Liver (tissue), 9 donors: ENCODE results near the gene OGDHL. TPM values are rescaled to one million over a fixed set of nuclear protein-coding genes. Genes with fewer than 3 reads are reported as not detected.
"Not testable (repeated sequence)": the region's sequence is repeated elsewhere in the genome, so short reads cannot be mapped to it uniquely, and the experiment has no call there.

Source experiments
- DNase-seq: peaks from one replicate; pipeline ENCODE4 v3.0.0-alpha.2; 2017; ENCODE audit warnings: low spot score
- H3K27ac ChIP-seq, 2 donors: one replicate each; pipeline ENCODE4 v1.7.0; 2013; ENCODE audit warnings: inconsistent platforms in 2 of 2, low read length in 2 of 2, control low read depth in 1 of 2, low read depth in 1 of 2, mild to moderate bottlenecking in 1 of 2
- H3K27me3 ChIP-seq, 4 donors: one replicate each; pipeline versions ENCODE4 v1.6.1 to v1.7.0; 2013; ENCODE audit warnings: low read length in 3 of 4, inconsistent platforms in 1 of 4, mild to moderate bottlenecking in 1 of 4, moderate library complexity in 1 of 4; ENCODE audit not compliant: control insufficient read depth in 4 of 4, insufficient read depth in 4 of 4
- H3K36me3 ChIP-seq, 4 donors: one replicate each; pipeline versions ENCODE4 v1.6.1 to v1.7.0; 2013; ENCODE audit warnings: low read length in 3 of 4, mild to moderate bottlenecking in 3 of 4, low read depth in 1 of 4, moderate library complexity in 1 of 4; ENCODE audit not compliant: control insufficient read depth in 4 of 4, insufficient read depth in 3 of 4
- H3K4me1 ChIP-seq, 4 donors: one replicate each; pipeline versions ENCODE4 v1.6.1 to v1.7.0; 2013; ENCODE audit warnings: low read length in 3 of 4, mild to moderate bottlenecking in 3 of 4, moderate library complexity in 1 of 4; ENCODE audit not compliant: control insufficient read depth in 4 of 4, insufficient read depth in 4 of 4
- H3K4me3 ChIP-seq, 3 donors: one replicate each; pipeline versions ENCODE4 v1.6.1 to v1.7.0; 2013; ENCODE audit warnings: low read length in 3 of 3, control low read depth in 1 of 3, low read depth in 1 of 3, mild to moderate bottlenecking in 1 of 3
- H3K9ac ChIP-seq, 2 donors: one replicate each; pipeline ENCODE4 v1.7.0; 2013; ENCODE audit warnings: low read length in 2 of 2, mild to moderate bottlenecking in 2 of 2, moderate library complexity in 2 of 2, control low read depth in 1 of 2, low read depth in 1 of 2
- H3K9me3 ChIP-seq, 4 donors: one replicate each; pipeline versions ENCODE4 v1.6.1 to v1.7.0; 2013; ENCODE audit warnings: low read length in 3 of 4; ENCODE audit not compliant: control insufficient read depth in 4 of 4
- FOXA1 ChIP-seq: IDR thresholded peaks from 2 replicates; pipeline ENCODE4 v1.6.1; 2016; ENCODE audit warnings: antibody characterized with exemption
- FOXA2 ChIP-seq: IDR thresholded peaks from 2 replicates; pipeline ENCODE4 v1.6.1; 2016; ENCODE audit warnings: antibody characterized with exemption
- HNF4A ChIP-seq, 2 donors: conservative IDR thresholded peaks; 2 replicates each; pipeline ENCODE4 v1.6.1; 2016; ENCODE audit warnings: antibody characterized with exemption in 2 of 2, mild to moderate bottlenecking in 2 of 2
- NR2F2 ChIP-seq: IDR thresholded peaks from 2 replicates; pipeline ENCODE4 v1.6.1; 2016; ENCODE audit warnings: antibody characterized with exemption
- RAD21 ChIP-seq, 2 donors: IDR thresholded peaks; 2 replicates each; pipeline ENCODE4 v1.6.1; 2016; ENCODE audit warnings: antibody characterized with exemption in 2 of 2, mild to moderate bottlenecking in 2 of 2
- RXRA ChIP-seq, 2 donors: IDR thresholded peaks; 2 replicates each; pipeline ENCODE4 v1.6.1; 2017 to 2018; ENCODE audit warnings: antibody characterized with exemption in 2 of 2, mild to moderate bottlenecking in 1 of 2
- SP1 ChIP-seq: IDR thresholded peaks from 2 replicates; pipeline ENCODE4 v1.6.1; 2018; ENCODE audit warnings: antibody characterized with exemption, mild to moderate bottlenecking
- TAF1 ChIP-seq: conservative IDR thresholded peaks from 2 replicates; pipeline ENCODE4 v1.6.1; 2016; ENCODE audit warnings: antibody characterized with exemption, mild to moderate bottlenecking
- WGBS: extraction: QIAGEN DNeasy Blood & Tissue Kit; methylation state at CpG from one replicate; pipeline ENCODE4 v1.1.7; 2013; 5-methylcytosine and 5-hydroxymethylcytosine counted together
- polyA plus RNA-seq, 2 donors: library from polyadenylated mRNA; stranded (reverse) in 1 of 2; unstranded in 1 of 2; fragments of 200-250 nt in 1 of 2; fragments of >200 nt in 1 of 2; fragmentation: Nextera tagmentation in 1 of 2; extraction: Ambion mirVana in 1 of 2; gene quantifications; one replicate each; pipeline versions ENCODE4 v1.2.1 to v1.2.3, GENCODE V29; 2013 to 2015
- total RNA-seq, 2 donors: library from RNA; depleted of rRNA; stranded (reverse); fragments of >200 nt; gene quantifications; one replicate each; pipeline ENCODE4 v1.2.3, GENCODE V29; 2014
- TF ChIP-seq, protein P1 (sequence below): IDR thresholded peaks from 2 replicates; pipeline ENCODE4 v1.6.1; 2016; ENCODE audit warnings: antibody characterized with exemption
- TF ChIP-seq, protein P2 (sequence below): IDR thresholded peaks from 2 replicates; pipeline ENCODE4 v1.6.1; 2016; ENCODE audit warnings: antibody characterized with exemption
- TF ChIP-seq, protein P3 (sequence below): IDR thresholded peaks from 2 replicates; pipeline ENCODE4 v1.6.1; 2016; ENCODE audit warnings: antibody characterized with exemption
- TF ChIP-seq, protein P4 (sequence below): fragments of 150-350 bp; IDR thresholded peaks from 2 replicates; pipeline ENCODE4 v1.5.1; 2017; ENCODE audit warnings: improper control_type of control experiment, low read depth, low read length; ENCODE audit not compliant: missing input control
- donor health status: healthy.
- donor health status: healthy.
- donor health status: healthy.
- donor health status: healthy.
- donor health status: healthy.

The OGDHL gene
- total and polyA plus RNA-seq, 4 donors = 5.2 to 67.9 (median 49.7) TPM

DNA sequence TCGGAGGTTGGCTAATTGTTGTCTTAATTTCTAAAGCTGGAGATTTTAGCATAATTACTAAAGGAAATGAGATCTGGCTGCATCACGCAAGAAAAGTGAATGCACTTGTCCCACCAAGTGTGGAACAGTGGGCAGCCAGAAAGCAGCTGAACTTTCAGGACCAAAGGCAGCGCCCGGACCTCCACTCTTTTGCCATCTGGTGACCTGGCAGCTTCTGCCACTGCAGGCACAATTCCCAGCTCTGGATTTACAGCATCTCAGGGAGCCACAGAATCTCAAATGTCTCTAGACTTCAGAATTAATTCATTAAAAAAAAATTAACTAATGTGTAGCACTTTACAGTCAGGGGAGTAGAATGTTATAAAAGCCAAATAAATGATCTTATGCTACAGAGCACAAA lies 14.7 kb upstream of the OGDHL start (continued):
- TF ChIP-seq TAF1 (no peak), FOXA1 (no peak), NR2F2 (no peak), FOXA2 (no peak), SP1 (no peak)
- TF ChIP-seq, protein P1, sequence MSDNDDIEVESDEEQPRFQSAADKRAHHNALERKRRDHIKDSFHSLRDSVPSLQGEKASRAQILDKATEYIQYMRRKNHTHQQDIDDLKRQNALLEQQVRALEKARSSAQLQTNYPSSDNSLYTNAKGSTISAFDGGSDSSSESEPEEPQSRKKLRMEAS = no peak
- TF ChIP-seq, protein P2, sequence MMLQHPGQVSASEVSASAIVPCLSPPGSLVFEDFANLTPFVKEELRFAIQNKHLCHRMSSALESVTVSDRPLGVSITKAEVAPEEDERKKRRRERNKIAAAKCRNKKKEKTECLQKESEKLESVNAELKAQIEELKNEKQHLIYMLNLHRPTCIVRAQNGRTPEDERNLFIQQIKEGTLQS = no peak

DNA sequence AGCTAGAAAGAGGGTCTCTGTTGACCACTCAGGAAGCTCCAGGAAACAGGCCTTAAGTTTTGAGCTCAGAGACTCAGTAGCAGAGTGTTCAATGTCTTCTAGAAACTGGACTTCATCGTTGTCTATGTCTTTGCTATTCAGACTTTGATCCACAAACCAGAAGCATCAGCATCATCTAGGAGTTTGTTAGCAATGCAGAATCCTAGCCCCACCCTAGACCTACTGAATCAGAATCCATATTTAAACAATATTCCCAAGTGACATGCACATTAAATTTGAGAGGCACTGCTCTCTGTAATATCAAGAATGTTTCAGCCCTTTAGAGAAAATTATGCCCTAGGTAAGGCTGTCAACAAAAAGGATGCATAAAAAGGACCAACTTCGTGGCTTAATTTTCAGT lies 12.9 kb upstream of the OGDHL start:
- Histone ChIP-seq H3K27ac (no peak overlapping the region), H3K9ac (no peak overlapping the region), H3K9me3 (no peaks in the 10 kb centered on the region), H3K4me1 (no peaks in the 10 kb centered on the region), H3K4me3 (no peak overlapping the region), H3K36me3 (no peaks in the 10 kb centered on the region), H3K27me3 (peaks cover 0 to 2% (median 0%) of the 10 kb centered on the region in 4 donors)
- TF ChIP-seq, protein P3, sequence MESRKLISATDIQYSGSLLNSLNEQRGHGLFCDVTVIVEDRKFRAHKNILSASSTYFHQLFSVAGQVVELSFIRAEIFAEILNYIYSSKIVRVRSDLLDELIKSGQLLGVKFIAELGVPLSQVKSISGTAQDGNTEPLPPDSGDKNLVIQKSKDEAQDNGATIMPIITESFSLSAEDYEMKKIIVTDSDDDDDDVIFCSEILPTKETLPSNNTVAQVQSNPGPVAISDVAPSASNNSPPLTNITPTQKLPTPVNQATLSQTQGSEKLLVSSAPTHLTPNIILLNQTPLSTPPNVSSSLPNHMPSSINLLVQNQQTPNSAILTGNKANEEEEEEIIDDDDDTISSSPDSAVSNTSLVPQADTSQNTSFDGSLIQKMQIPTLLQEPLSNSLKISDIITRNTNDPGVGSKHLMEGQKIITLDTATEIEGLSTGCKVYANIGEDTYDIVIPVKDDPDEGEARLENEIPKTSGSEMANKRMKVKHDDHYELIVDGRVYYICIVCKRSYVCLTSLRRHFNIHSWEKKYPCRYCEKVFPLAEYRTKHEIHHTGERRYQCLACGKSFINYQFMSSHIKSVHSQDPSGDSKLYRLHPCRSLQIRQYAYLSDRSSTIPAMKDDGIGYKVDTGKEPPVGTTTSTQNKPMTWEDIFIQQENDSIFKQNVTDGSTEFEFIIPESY = no peak
- TF ChIP-seq SP1 (no peak), HNF4A (conservative IDR thresholded peaks at IDR 0.05) (no peak), RAD21 (IDR thresholded peaks at IDR 0.05) (no peak), RXRA (IDR thresholded peaks at IDR 0.05) (no peak)
- TF ChIP-seq, protein P2 = no peak
- TF ChIP-seq, protein P4, sequence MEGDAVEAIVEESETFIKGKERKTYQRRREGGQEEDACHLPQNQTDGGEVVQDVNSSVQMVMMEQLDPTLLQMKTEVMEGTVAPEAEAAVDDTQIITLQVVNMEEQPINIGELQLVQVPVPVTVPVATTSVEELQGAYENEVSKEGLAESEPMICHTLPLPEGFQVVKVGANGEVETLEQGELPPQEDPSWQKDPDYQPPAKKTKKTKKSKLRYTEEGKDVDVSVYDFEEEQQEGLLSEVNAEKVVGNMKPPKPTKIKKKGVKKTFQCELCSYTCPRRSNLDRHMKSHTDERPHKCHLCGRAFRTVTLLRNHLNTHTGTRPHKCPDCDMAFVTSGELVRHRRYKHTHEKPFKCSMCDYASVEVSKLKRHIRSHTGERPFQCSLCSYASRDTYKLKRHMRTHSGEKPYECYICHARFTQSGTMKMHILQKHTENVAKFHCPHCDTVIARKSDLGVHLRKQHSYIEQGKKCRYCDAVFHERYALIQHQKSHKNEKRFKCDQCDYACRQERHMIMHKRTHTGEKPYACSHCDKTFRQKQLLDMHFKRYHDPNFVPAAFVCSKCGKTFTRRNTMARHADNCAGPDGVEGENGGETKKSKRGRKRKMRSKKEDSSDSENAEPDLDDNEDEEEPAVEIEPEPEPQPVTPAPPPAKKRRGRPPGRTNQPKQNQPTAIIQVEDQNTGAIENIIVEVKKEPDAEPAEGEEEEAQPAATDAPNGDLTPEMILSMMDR = no peak
- DNase-seq = no peak
- 64% methylated on average over 2 of the region's 2 CpGs for WGBS

DNA sequence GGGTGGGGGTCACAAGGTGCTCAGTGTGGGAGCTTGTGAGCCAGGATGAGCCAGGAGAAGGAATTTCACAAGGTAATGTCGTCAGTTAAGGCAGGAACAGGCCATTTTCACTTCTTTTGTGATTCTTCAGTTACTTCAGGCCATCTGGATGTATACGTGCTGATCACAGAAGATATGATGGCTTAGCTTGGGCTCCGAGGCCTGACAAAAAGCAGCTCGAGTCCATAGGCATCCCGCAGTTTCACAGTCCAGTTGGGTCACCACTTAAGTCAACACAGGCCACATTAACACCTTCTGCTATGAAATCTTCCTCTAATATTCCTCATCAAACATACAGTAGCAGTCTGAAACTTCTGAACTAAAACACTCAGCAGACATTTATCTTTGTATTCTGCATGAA lies 10.8 kb upstream of the OGDHL start:
- not testable (repeated sequence) for H3K27ac ChIP-seq, DNase-seq, H3K9ac ChIP-seq, H3K9me3 ChIP-seq, H3K36me3 ChIP-seq, H3K4me3 ChIP-seq, H3K4me1 ChIP-seq
- WGBS = 42% methylated on average over 5 of the region's 5 CpGs
- H3K27me3 ChIP-seq = peaks cover 0 to 12% (median 2%) of the 10 kb centered on the region in 4 donors

DNA sequence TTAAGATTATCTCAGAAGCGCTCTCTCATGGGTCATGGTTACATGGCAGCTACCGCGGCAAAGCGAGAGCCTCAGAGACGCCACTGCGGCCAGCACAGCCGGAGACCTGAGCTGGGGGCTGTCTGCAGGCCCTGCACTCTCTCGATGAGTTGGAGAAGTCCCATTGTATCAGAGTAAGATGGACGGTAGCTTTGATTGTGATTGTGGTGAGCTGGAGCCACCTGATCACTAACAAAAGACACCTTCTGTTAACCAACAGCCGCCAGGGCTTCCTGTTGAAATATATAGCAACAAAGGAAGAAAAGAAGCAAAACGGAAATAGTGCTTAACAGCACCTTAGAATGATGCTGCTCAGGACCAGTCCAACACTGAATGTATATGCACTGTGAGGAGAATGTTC lies 8.9 kb upstream of the OGDHL start:
- not testable (repeated sequence) for H3K9me3 ChIP-seq, H3K4me1 ChIP-seq, DNase-seq, H3K4me3 ChIP-seq, H3K9ac ChIP-seq, H3K36me3 ChIP-seq, H3K27ac ChIP-seq
- WGBS = 51% methylated on average over 11 of the region's 11 CpGs
- peaks cover 0 to 12% (median 2%) of the 10 kb centered on the region in 4 donors for H3K27me3 ChIP-seq
